GM12878 (cell line): ENCODE results near the gene KIF14. TPM values are rescaled to one million over a fixed set of nuclear protein-coding genes. Genes with fewer than 3 reads are reported as not detected.

ENCODE experiments used
- ATF7 ChIP-seq: fragments of 450-650 bp; IDR thresholded peaks from 2 replicates; pipeline ENCODE4 v1.6.1; 2016; ENCODE audit warnings: low read depth, mild to moderate bottlenecking
- CBFB ChIP-seq: IDR thresholded peaks from 2 replicates; pipeline ENCODE4 v1.6.1; 2016; ENCODE audit warnings: antibody characterized with exemption, low read depth
- CBX5 ChIP-seq: sonication (generic); IDR thresholded peaks from 2 replicates; pipeline ENCODE4 v1.6.1; 2016; ENCODE audit warnings: low read depth, moderate library complexity, mild to moderate bottlenecking, inconsistent platforms
- CREM ChIP-seq: IDR thresholded peaks from 2 replicates; pipeline ENCODE4 v1.6.1; 2014; ENCODE audit warnings: antibody characterized with exemption, low read depth
- DPF2 ChIP-seq: fragments of 450-650 bp; IDR thresholded peaks from 2 replicates; pipeline ENCODE4 v1.6.1; 2017; ENCODE audit warnings: mild to moderate bottlenecking
- FOXM1 ChIP-seq: IDR thresholded peaks from 2 replicates; pipeline ENCODE4 v1.6.1; 2012; ENCODE audit warnings: low read depth, mild to moderate bottlenecking, inconsistent platforms, low read length, moderate library complexity
- GABPA ChIP-seq: IDR thresholded peaks from 2 replicates; pipeline ENCODE4 v1.6.1; 2014; ENCODE audit warnings: antibody characterized with exemption, low read depth, mild to moderate bottlenecking, inconsistent platforms
- IKZF1 ChIP-seq: fragments of 450-650 bp; conservative IDR thresholded peaks from 2 replicates; pipeline ENCODE4 v1.6.1; 2017; ENCODE audit warnings: antibody characterized with exemption, mild to moderate bottlenecking
- IKZF2 ChIP-seq, 2 experiments: fragments of 450-650 bp; IDR thresholded peaks; 2 replicates each; pipeline ENCODE4 v1.6.1; 2017; ENCODE audit warnings: mild to moderate bottlenecking in 2 of 2, moderate library complexity in 2 of 2
- IRF4 ChIP-seq: IDR thresholded peaks from 2 replicates; pipeline ENCODE4 v1.6.1; 2011; ENCODE audit warnings: low read depth, low read length
- MEF2B ChIP-seq: fragments of 450-650 bp; IDR thresholded peaks from 2 replicates; pipeline ENCODE4 v1.6.1; 2018; ENCODE audit warnings: mild to moderate bottlenecking, moderate library complexity; ENCODE audit not compliant: partially characterized antibody, poor library complexity, severe bottlenecking
- MTA2 ChIP-seq: fragments of 450-650 bp; IDR thresholded peaks from 2 replicates; pipeline ENCODE4 v1.6.1; 2016; ENCODE audit warnings: low read depth, mild to moderate bottlenecking, moderate library complexity
- NFIC ChIP-seq: IDR thresholded peaks from 2 replicates; pipeline ENCODE4 v1.6.1; 2012; ENCODE audit warnings: low read depth, mild to moderate bottlenecking, inconsistent platforms, low read length, moderate library complexity
- POLR2AphosphoS5 ChIP-seq: IDR thresholded peaks from 2 replicates; pipeline ENCODE4 v1.6.1; 2011; ENCODE audit warnings: mild to moderate bottlenecking, low read length, inconsistent platforms
- RCOR1 ChIP-seq: conservative IDR thresholded peaks from 2 replicates; pipeline ENCODE4 v1.6.1; 2012; ENCODE audit warnings: low read depth, low read length, improper control_type of control experiment
- SMC3 ChIP-seq: IDR thresholded peaks from 2 replicates; pipeline ENCODE4 v1.6.1; 2011; ENCODE audit warnings: low read length, improper control_type of control experiment, borderline replicate concordance
- SPI1 ChIP-seq: IDR thresholded peaks from 2 replicates; pipeline ENCODE4 v1.6.1; 2011; ENCODE audit warnings: low read depth, mild to moderate bottlenecking, low read length, moderate library complexity, borderline replicate concordance; ENCODE audit not compliant: insufficient read depth
- TCF12 ChIP-seq: IDR thresholded peaks from 2 replicates; pipeline ENCODE4 v1.6.1; 2011; ENCODE audit warnings: low read depth, mild to moderate bottlenecking, low read length
- ZBED1 ChIP-seq: IDR thresholded peaks from 2 replicates; pipeline ENCODE4 v1.6.1; 2016; ENCODE audit warnings: borderline replicate concordance
- ZNF217 ChIP-seq: fragments of 450-650 bp; IDR thresholded peaks from 2 replicates; pipeline ENCODE4 v1.6.1; 2017; ENCODE audit warnings: antibody characterized with exemption, mild to moderate bottlenecking
- ZNF622 ChIP-seq: fragments of 450-650 bp; IDR thresholded peaks from 2 replicates; pipeline ENCODE4 v1.6.1; 2017; ENCODE audit warnings: mild to moderate bottlenecking, inconsistent platforms
- polyA plus RNA-seq, 11 experiments: library from polyadenylated mRNA; depleted of rRNA in 4 of 11; unstranded in 6 of 11; stranded (reverse) in 5 of 11; fragments of >200 nt; fragmentation: Nextera tagmentation in 4 of 11; fragmentation: Illumina TruSeq in 1 of 11; extraction: Ambion mirVana in 4 of 11; extraction: Trizol in 1 of 11; gene quantifications; 1 replicate in 1 of 11; 2 replicates in 10 of 11; pipeline versions ENCODE4 v1.2.1 to v1.2.3, GENCODE V29; 2011 to 2016; ENCODE audit warnings: inconsistent platforms in 2 of 11, missing spikeins in 2 of 11, low read depth in 1 of 11
- total RNA-seq, 4 experiments: library from RNA; depleted of rRNA in 3 of 4; stranded (reverse); fragments of >200 nt in 3 of 4; fragmentation: Illumina TruSeq in 1 of 4; extraction: Trizol in 1 of 4; gene quantifications; 2 replicates each; pipeline versions ENCODE4 v1.2.1 to v1.2.3, GENCODE V29; 2013 to 2021
- TF ChIP-seq, protein P1 (sequence below): IDR thresholded peaks from 2 replicates; pipeline ENCODE4 v1.6.1; 2012; ENCODE audit warnings: low read length, inconsistent platforms
- TF ChIP-seq, protein P2 (sequence below): fragments of 450-650 bp; conservative IDR thresholded peaks from 2 replicates; pipeline ENCODE4 v1.6.1; 2017; ENCODE audit warnings: mild to moderate bottlenecking, moderate library complexity

The KIF14 gene
- total and polyA plus RNA-seq, 10 of the 15 experiments (the other 5 are each of a cell fraction or from before 2014, with no cell fraction given): 6.8 to 25.5 (median 14.4) TPM

DNA sequence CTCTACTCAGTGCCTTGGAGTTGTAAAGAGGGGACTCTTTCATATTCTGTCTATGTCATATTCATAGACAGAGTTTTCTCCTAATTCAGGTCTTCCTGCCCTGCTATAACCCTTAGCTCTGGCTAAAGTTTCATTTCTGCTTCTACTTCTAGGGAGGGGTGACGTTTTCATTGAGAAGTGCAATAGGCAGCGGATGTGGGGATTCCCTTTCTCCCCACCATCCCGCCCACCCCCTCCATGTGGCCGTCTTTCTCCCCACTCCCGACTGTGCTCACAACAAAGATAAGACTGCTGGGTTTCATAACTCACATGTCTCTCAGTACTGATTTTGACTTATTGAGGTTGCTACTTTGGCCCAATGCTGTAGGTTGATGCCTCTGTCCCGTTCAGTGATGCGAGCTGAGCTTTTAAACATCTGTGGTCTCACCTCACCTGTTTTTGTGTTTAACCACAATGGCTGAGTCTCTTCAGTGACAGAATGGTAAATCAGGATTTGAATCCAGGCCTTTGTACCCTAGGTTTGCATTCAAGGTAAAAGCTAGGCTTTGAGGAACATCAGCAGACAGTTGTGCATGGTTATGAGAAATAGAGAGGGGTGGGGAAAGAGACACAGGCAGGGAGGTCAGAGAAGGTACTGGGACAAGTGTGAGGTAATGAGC is 7.8 kb upstream of the KIF14 start (continued):
- TF ChIP-seq CREM: peak; percentile 91
- peak; percentile 92 for TF ChIP-seq ZNF217
- peak; percentile 94 for TF ChIP-seq CBFB
- TF ChIP-seq ATF7: peak; percentile 85
- TF ChIP-seq FOXM1: peak; percentile 70; the same call in 1 of the 2 replicates
- peak; percentile 83 for TF ChIP-seq NFIC
- TF ChIP-seq GABPA: 0 out of 2 replicates have a peak, but pooled peaks have one; percentile 29
- TF ChIP-seq ZBED1: 0 out of 2 replicates have a peak, but pooled peaks have one; percentile 41
- no peak for TF ChIP-seq ZNF622
- TF ChIP-seq IKZF2 (IDR thresholded peaks at IDR 0.05): peak; percentile 93 to 94
- TF ChIP-seq DPF2: peak; percentile 67
- TF ChIP-seq, protein P1, sequence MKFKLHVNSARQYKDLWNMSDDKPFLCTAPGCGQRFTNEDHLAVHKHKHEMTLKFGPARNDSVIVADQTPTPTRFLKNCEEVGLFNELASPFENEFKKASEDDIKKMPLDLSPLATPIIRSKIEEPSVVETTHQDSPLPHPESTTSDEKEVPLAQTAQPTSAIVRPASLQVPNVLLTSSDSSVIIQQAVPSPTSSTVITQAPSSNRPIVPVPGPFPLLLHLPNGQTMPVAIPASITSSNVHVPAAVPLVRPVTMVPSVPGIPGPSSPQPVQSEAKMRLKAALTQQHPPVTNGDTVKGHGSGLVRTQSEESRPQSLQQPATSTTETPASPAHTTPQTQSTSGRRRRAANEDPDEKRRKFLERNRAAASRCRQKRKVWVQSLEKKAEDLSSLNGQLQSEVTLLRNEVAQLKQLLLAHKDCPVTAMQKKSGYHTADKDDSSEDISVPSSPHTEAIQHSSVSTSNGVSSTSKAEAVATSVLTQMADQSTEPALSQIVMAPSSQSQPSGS: peak; percentile 87
- TF ChIP-seq MEF2B: peak; percentile 34
- TF ChIP-seq RCOR1: no peak
- TF ChIP-seq IRF4: 0 out of 2 replicates have a peak, but pooled peaks have one; percentile 70
- peak; percentile 16; the same call in 1 of the 2 replicates for TF ChIP-seq SMC3
- peak; percentile 66; the same call in 1 of the 2 replicates for TF ChIP-seq TCF12
- peak; percentile 71 for TF ChIP-seq MTA2
- peak; percentile 91; the same call in 1 of the 2 replicates for TF ChIP-seq CBX5
- TF ChIP-seq POLR2AphosphoS5: peak; percentile 76
- TF ChIP-seq IKZF1: peak; percentile 81; the same call in 1 of the 2 replicates
- TF ChIP-seq, protein P2, sequence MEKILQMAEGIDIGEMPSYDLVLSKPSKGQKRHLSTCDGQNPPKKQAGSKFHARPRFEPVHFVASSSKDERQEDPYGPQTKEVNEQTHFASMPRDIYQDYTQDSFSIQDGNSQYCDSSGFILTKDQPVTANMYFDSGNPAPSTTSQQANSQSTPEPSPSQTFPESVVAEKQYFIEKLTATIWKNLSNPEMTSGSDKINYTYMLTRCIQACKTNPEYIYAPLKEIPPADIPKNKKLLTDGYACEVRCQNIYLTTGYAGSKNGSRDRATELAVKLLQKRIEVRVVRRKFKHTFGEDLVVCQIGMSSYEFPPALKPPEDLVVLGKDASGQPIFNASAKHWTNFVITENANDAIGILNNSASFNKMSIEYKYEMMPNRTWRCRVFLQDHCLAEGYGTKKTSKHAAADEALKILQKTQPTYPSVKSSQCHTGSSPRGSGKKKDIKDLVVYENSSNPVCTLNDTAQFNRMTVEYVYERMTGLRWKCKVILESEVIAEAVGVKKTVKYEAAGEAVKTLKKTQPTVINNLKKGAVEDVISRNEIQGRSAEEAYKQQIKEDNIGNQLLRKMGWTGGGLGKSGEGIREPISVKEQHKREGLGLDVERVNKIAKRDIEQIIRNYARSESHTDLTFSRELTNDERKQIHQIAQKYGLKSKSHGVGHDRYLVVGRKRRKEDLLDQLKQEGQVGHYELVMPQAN: 0 out of 2 replicates have a peak, but pooled peaks have one; percentile 52
- TF ChIP-seq SPI1: peak; percentile 89
- TF ChIP-seq, all 136 proteins: peak for 58
